Measurements from ENCODE around the gene ROGDI.

DNA sequence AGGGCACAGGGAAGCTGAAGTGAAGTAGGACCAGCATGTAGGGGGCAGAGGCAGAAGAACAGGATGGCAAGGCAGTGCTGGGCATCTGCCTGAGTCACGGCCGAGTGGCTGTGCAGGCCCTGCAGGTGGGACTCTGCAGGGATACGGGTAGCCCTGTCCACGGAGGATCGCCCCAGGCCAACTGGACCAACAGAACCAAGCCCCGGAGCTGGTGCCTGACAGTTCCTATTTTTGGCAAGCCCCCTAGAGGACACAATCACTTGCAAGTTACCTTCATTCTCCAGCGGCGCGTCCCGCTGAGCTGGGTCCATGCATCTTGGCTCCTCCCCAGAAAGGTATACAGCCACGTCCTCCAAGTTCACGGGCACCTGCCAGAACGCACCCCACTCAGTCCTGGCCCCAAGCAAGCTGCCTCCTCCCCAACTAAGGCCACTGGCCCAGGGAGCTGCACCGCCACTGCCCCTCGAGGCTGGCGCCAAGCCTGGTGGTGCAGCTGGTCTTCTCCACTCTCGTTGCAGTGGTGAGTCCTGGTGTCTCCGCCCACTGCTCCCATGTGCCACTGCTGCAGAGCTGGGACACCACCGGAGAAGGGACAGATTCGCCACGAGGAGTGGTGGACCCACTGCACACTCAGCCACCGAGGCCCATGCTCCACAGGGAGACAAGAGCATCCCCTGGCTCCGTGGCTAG lies 42.1 kb downstream of the ROGDI start:
- TF ChIP-seq, protein P1, sequence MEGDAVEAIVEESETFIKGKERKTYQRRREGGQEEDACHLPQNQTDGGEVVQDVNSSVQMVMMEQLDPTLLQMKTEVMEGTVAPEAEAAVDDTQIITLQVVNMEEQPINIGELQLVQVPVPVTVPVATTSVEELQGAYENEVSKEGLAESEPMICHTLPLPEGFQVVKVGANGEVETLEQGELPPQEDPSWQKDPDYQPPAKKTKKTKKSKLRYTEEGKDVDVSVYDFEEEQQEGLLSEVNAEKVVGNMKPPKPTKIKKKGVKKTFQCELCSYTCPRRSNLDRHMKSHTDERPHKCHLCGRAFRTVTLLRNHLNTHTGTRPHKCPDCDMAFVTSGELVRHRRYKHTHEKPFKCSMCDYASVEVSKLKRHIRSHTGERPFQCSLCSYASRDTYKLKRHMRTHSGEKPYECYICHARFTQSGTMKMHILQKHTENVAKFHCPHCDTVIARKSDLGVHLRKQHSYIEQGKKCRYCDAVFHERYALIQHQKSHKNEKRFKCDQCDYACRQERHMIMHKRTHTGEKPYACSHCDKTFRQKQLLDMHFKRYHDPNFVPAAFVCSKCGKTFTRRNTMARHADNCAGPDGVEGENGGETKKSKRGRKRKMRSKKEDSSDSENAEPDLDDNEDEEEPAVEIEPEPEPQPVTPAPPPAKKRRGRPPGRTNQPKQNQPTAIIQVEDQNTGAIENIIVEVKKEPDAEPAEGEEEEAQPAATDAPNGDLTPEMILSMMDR (IDR thresholded peaks at IDR 0.05) = no peak
- no peak for TF ChIP-seq EZH2phosphoT487 (IDR thresholded peaks at IDR 0.05)
